ENCODE data around the gene ZNF492. TPM values are rescaled to one million over a fixed set of nuclear protein-coding genes. Genes with fewer than 3 reads are reported as not detected.
"Not testable (repeated sequence)": the region's sequence is repeated elsewhere in the genome, so short reads cannot be mapped to it uniquely, and the experiment has no call there.

Gene ZNF492

GRCh38 chr19:22702661-22703060 is 68.5 kb downstream of the ZNF492 start:
- no CpG with 5 or more reads among the region's 22 CpGs for WGBS, 2 donors (ENCODE audit: extremely low coverage in 2 of 2, insufficient read length in 2 of 2, insufficient replicate concordance in 1 of 2)
- not testable (repeated sequence) for H2BK5ac ChIP-seq (ENCODE audit: low read length); H3K79me1 ChIP-seq (ENCODE audit: low read depth, low read length); H3K18ac ChIP-seq (ENCODE audit: low read length); H3K9me3 ChIP-seq (replicated peaks in 1 of 2; ENCODE audit: control insufficient read depth in 2 of 2, insufficient read depth in 1 of 2, low read depth in 1 of 2, low read length in 2 of 2); H3K9ac ChIP-seq (ENCODE audit: low read depth, low read length, poor library complexity); H3K27me3 ChIP-seq (ENCODE audit: control insufficient read depth in 3 of 3, insufficient read depth in 3 of 3, low read depth in 1 of 3, low read length in 3 of 3); H3K23ac ChIP-seq (ENCODE audit: low read depth, low read length, poor library complexity); H2BK12ac ChIP-seq (ENCODE audit: low read length); H3K4me3 ChIP-seq (ENCODE audit: low read length in 2 of 2); DNase-seq (ENCODE audit: low spot score); H3K4me2 ChIP-seq (ENCODE audit: insufficient read depth, low read length, poor library complexity, severe bottlenecking); H3K27ac ChIP-seq (replicated peaks; ENCODE audit: low read length); H3K4me1 ChIP-seq (ENCODE audit: control insufficient read depth in 2 of 2, insufficient read depth in 1 of 2, low read depth in 1 of 2, low read length in 2 of 2); H3K36me3 ChIP-seq (replicated peaks in 1 of 2; ENCODE audit: control insufficient read depth in 2 of 2, insufficient read depth in 2 of 2, low read length in 2 of 2); H2AK5ac ChIP-seq (ENCODE audit: low read depth, low read length); H4K8ac ChIP-seq (ENCODE audit: low read depth, low read length); H2BK120ac ChIP-seq (ENCODE audit: low read depth, low read length); H2AFZ ChIP-seq (ENCODE audit: low read length); H2BK15ac ChIP-seq (ENCODE audit: low read length); H3K4ac ChIP-seq (ENCODE audit: low read length); H4K91ac ChIP-seq (ENCODE audit: low read depth, low read length, poor library complexity); H3K14ac ChIP-seq (ENCODE audit: low read length)

GRCh38 chr19:22703096-22703495 is 69.0 kb downstream of the ZNF492 start:
- not testable (repeated sequence) for H3K4me2 ChIP-seq (ENCODE audit: insufficient read depth, low read length, poor library complexity, severe bottlenecking); H2BK12ac ChIP-seq (ENCODE audit: low read length); H3K27ac ChIP-seq (replicated peaks; ENCODE audit: low read length); H3K14ac ChIP-seq (ENCODE audit: low read length); H3K27me3 ChIP-seq (ENCODE audit: control insufficient read depth in 3 of 3, insufficient read depth in 3 of 3, low read depth in 1 of 3, low read length in 3 of 3); H3K36me3 ChIP-seq (replicated peaks in 1 of 2; ENCODE audit: control insufficient read depth in 2 of 2, insufficient read depth in 2 of 2, low read length in 2 of 2); H3K4me1 ChIP-seq (ENCODE audit: control insufficient read depth in 2 of 2, insufficient read depth in 1 of 2, low read depth in 1 of 2, low read length in 2 of 2); H3K9me3 ChIP-seq (replicated peaks in 1 of 2; ENCODE audit: control insufficient read depth in 2 of 2, insufficient read depth in 1 of 2, low read depth in 1 of 2, low read length in 2 of 2); DNase-seq (ENCODE audit: low spot score); H3K18ac ChIP-seq (ENCODE audit: low read length); H2BK15ac ChIP-seq (ENCODE audit: low read length); H3K4me3 ChIP-seq (ENCODE audit: low read length in 2 of 2); H2AFZ ChIP-seq (ENCODE audit: low read length); H2AK5ac ChIP-seq (ENCODE audit: low read depth, low read length); H3K4ac ChIP-seq (ENCODE audit: low read length); H3K23ac ChIP-seq (ENCODE audit: low read depth, low read length, poor library complexity); H3K79me1 ChIP-seq (ENCODE audit: low read depth, low read length); H2BK5ac ChIP-seq (ENCODE audit: low read length); H4K91ac ChIP-seq (ENCODE audit: low read depth, low read length, poor library complexity); H4K8ac ChIP-seq (ENCODE audit: low read depth, low read length); H2BK120ac ChIP-seq (ENCODE audit: low read depth, low read length); H3K9ac ChIP-seq (ENCODE audit: low read depth, low read length, poor library complexity)
- no CpG with 5 or more reads among the region's 28 CpGs for WGBS, 2 donors (ENCODE audit: extremely low coverage in 2 of 2, insufficient read length in 2 of 2, insufficient replicate concordance in 1 of 2)

GRCh38 chr19:22708983-22709382 is 74.9 kb downstream of the ZNF492 start:
- DNase-seq (ENCODE audit: low spot score) = no peak
- Histone ChIP-seq H3K9me3 (replicated peaks in 1 of 2; ENCODE audit: control insufficient read depth in 2 of 2, insufficient read depth in 1 of 2, low read depth in 1 of 2, low read length in 2 of 2) (peaks cover 3 to 11% of the 10 kb centered on the region in 2 donors), H2BK15ac (ENCODE audit: low read length) (no peak overlapping the region), H3K14ac (ENCODE audit: low read length) (no peak overlapping the region), H3K27ac (replicated peaks; ENCODE audit: low read length) (no peak overlapping the region), H2AK5ac (ENCODE audit: low read depth, low read length) (no peak overlapping the region), H3K4me2 (ENCODE audit: insufficient read depth, low read length, poor library complexity, severe bottlenecking) (no peak overlapping the region), H3K23ac (ENCODE audit: low read depth, low read length, poor library complexity) (no peak overlapping the region), H3K27me3 (ENCODE audit: control insufficient read depth in 3 of 3, insufficient read depth in 3 of 3, low read depth in 1 of 3, low read length in 3 of 3) (no peaks in the 10 kb centered on the region), H4K91ac (ENCODE audit: low read depth, low read length, poor library complexity) (no peak overlapping the region), H2BK5ac (ENCODE audit: low read length) (no peak overlapping the region), H3K4ac (ENCODE audit: low read length) (no peak overlapping the region), H2AFZ (ENCODE audit: low read length) (no peak overlapping the region), H3K9ac (ENCODE audit: low read depth, low read length, poor library complexity) (no peak overlapping the region), H3K4me1 (ENCODE audit: control insufficient read depth in 2 of 2, insufficient read depth in 1 of 2, low read depth in 1 of 2, low read length in 2 of 2) (no peaks in the 10 kb centered on the region), H3K36me3 (replicated peaks in 1 of 2; ENCODE audit: control insufficient read depth in 2 of 2, insufficient read depth in 2 of 2, low read length in 2 of 2) (no peaks in the 10 kb centered on the region), H3K4me3 (ENCODE audit: low read length in 2 of 2) (peak overlapping the region in 1 of 2 donors; percentile 50), H2BK12ac (ENCODE audit: low read length) (no peak overlapping the region), H4K8ac (ENCODE audit: low read depth, low read length) (no peak overlapping the region), H3K79me1 (ENCODE audit: low read depth, low read length) (no peaks in the 10 kb centered on the region), H3K18ac (ENCODE audit: low read length) (no peak overlapping the region), H2BK120ac (ENCODE audit: low read depth, low read length) (no peak overlapping the region)
- no CpG with 5 or more reads among the region's 27 CpGs for WGBS, 2 donors (ENCODE audit: extremely low coverage in 2 of 2, insufficient read length in 2 of 2, insufficient replicate concordance in 1 of 2)

Small RNAs within 50 kb of the gene (small RNA-seq; reads per million reads assigned to genes)
- not detected for gene AC011467.2 (ENCODE audit: insufficient read depth)
